Measurements from ENCODE around the gene CCDC61. TPM values are rescaled to one million over a fixed set of nuclear protein-coding genes. Genes with fewer than 3 reads are reported as not detected.

CCDC61 gene
- total RNA-seq, 4 donors from 2014 or later: 7.2 to 14.4 (median 10.4) TPM

DNA sequence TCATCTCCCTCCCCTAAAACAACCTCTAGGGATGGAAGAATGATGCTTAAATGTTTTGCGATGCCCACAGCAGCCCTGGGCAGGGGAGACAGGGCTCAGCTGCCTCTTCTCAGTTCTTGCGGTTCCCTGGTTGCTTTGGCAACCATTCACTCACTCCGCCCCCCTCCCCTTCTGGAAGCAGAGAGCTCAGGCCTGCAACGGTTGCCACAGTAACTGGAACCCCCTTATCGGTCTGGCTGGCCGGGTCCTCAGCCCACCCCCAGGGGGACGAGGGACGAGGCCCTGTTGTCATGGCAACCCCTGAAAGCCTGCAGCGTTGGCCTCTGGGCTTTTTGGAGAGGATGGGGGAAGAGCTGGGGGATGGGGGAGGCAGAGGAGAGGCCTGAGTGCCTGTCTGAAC lies 41.1 kb upstream of the CCDC61 start:
- WGBS, 2 donors: 34 to 40% methylated on average over 9 of the region's 9 CpGs
- no peak overlapping the region for H3K4me3 ChIP-seq (ENCODE audit: low read depth, poor library complexity, severe bottlenecking)
- DNase-seq (ENCODE audit: low spot score in 2 of 2): no peak
- TF ChIP-seq, protein P1, sequence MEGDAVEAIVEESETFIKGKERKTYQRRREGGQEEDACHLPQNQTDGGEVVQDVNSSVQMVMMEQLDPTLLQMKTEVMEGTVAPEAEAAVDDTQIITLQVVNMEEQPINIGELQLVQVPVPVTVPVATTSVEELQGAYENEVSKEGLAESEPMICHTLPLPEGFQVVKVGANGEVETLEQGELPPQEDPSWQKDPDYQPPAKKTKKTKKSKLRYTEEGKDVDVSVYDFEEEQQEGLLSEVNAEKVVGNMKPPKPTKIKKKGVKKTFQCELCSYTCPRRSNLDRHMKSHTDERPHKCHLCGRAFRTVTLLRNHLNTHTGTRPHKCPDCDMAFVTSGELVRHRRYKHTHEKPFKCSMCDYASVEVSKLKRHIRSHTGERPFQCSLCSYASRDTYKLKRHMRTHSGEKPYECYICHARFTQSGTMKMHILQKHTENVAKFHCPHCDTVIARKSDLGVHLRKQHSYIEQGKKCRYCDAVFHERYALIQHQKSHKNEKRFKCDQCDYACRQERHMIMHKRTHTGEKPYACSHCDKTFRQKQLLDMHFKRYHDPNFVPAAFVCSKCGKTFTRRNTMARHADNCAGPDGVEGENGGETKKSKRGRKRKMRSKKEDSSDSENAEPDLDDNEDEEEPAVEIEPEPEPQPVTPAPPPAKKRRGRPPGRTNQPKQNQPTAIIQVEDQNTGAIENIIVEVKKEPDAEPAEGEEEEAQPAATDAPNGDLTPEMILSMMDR (IDR thresholded peaks at IDR 0.05): no peak
- TF ChIP-seq POLR2A (IDR thresholded peaks at IDR 0.05): no peak
- intact Hi-C loops (cut with DNase I; ENCODE audit: low total_unique reads): no loop called here

- H3K4me3 ChIP-seq (ENCODE audit: low read depth, poor library complexity, severe bottlenecking): no peak overlapping the region
- intact Hi-C loops (cut with DNase I; ENCODE audit: low total_unique reads): no loop called here
- DNase-seq (ENCODE audit: low spot score in 2 of 2): peak in 1 of 2 donors; percentile 28
- WGBS, 2 donors: 37 to 51% methylated on average over 12 of the region's 13 CpGs
- no peak for TF ChIP-seq POLR2A (IDR thresholded peaks at IDR 0.05)
- TF ChIP-seq, protein P1 (IDR thresholded peaks at IDR 0.05): no peak
Observed at GRCh38 chr19:45955905-45956608, 39.2 kb upstream of the CCDC61 start.

GRCh38 chr19:45958320-45958719 lies 36.9 kb upstream of the CCDC61 start:
- no peak for DNase-seq (ENCODE audit: low spot score in 2 of 2)
- no peak overlapping the region for H3K4me3 ChIP-seq (ENCODE audit: low read depth, poor library complexity, severe bottlenecking)
- TF ChIP-seq, protein P1 (IDR thresholded peaks at IDR 0.05): no peak
- no peak for TF ChIP-seq POLR2A (IDR thresholded peaks at IDR 0.05)
- 79 to 91% methylated on average over 6 of the region's 6 CpGs for WGBS, 2 donors
- intact Hi-C loops (cut with DNase I; ENCODE audit: low total_unique reads): no loop called here

DNA sequence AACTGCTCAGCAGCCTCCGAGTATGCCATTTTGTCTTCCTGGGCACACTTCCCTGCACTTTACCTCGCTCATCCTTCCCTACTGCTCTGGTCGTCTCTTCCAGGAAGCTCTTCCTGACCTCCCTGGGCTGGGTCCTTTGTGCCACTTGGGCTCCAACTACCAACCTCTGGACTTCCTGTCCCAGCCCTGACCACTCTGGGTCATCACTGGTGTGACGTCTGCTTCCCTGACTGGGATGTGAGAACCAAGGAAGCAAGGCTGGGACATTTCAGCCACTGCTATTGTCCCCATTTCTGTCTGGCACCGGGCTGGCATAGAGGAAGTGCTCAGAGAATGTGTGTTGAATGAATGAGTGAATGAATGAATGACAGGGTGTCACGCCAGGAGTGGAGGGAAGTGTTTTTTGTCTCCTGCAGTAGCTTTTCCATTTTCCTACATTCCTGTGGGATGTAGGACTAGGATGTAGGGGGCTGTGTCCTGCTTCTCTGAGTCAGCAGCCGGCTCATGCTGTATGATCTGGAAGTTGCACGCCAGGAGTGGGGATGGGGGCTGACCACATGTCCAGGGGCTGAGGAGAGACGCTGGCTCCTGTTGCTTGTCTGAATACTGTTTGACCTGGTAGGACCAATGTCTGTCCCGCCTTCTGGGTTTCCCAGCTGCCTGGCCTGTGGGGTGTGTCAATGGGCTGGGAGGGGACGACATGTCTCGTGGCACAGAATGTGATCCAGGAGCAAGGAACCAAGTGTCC lies 36.3 kb upstream of the CCDC61 start:
- no peak overlapping the region for H3K4me3 ChIP-seq (ENCODE audit: low read depth, poor library complexity, severe bottlenecking)
- intact Hi-C loops (cut with DNase I; ENCODE audit: low total_unique reads): no loop called here
- 65 to 75% methylated on average over 12 of the region's 12 CpGs for WGBS, 2 donors
- no peak for DNase-seq (ENCODE audit: low spot score in 2 of 2)
- no peak for TF ChIP-seq POLR2A (IDR thresholded peaks at IDR 0.05)

GRCh38 chr19:45959517-45960025 lies 35.7 kb upstream of the CCDC61 start:
- 67 to 72% methylated on average over 8 of the region's 8 CpGs for WGBS, 2 donors
- DNase-seq (ENCODE audit: low spot score in 2 of 2): no peak
- no peak overlapping the region for H3K4me3 ChIP-seq (ENCODE audit: low read depth, poor library complexity, severe bottlenecking)
- TF ChIP-seq POLR2A (IDR thresholded peaks at IDR 0.05): no peak
- TF ChIP-seq, protein P1 (IDR thresholded peaks at IDR 0.05): no peak
- intact Hi-C loops (cut with DNase I; ENCODE audit: low total_unique reads): no loop called here

- no peak for DNase-seq (ENCODE audit: low spot score in 2 of 2)
- 15% methylated on average over 19 of the region's 19 CpGs for WGBS, 2 donors
- intact Hi-C loops (cut with DNase I; ENCODE audit: low total_unique reads): no loop called here
- H3K4me3 ChIP-seq (ENCODE audit: low read depth, poor library complexity, severe bottlenecking): no peak overlapping the region
- no peak for TF ChIP-seq POLR2A (IDR thresholded peaks at IDR 0.05)
- TF ChIP-seq, protein P1 (IDR thresholded peaks at IDR 0.05): no peak
Observed at GRCh38 chr19:45960595-45961235, 34.6 kb upstream of the CCDC61 start.
